GM12874 (cell line): ENCODE measurements around the gene CITED4.

Experiments used
- CTCF ChIP-seq: IDR thresholded peaks from 2 replicates; pipeline ENCODE4 v1.5.1; 2011; ENCODE audit warnings: low read depth, mild to moderate bottlenecking, control low read depth, low read length, moderate library complexity; ENCODE audit not compliant: insufficient read depth

The CITED4 gene

GRCh38 chr1:40903106-40903505 lies 40.9 kb upstream of the CITED4 start:
- no peak for TF ChIP-seq CTCF

- TF ChIP-seq CTCF = no peak
Measured at GRCh38 chr1:40901886-40902852, 40.0 kb upstream of the CITED4 start.

- TF ChIP-seq CTCF = no peak
Measured at GRCh38 chr1:40899230-40899870, 37.2 kb upstream of the CITED4 start.

- TF ChIP-seq CTCF = no peak
Measured at GRCh38 chr1:40898431-40898901, 36.3 kb upstream of the CITED4 start.

- TF ChIP-seq CTCF = no peak
Measured at GRCh38 chr1:40897513-40897912, 35.4 kb upstream of the CITED4 start.

GRCh38 chr1:40896482-40896881 lies 34.3 kb upstream of the CITED4 start:
- no peak for TF ChIP-seq CTCF

GRCh38 chr1:40895601-40896000 lies 33.4 kb upstream of the CITED4 start:
- no peak for TF ChIP-seq CTCF
